Keratinocyte (primary cell): ENCODE measurements around the gene SLC27A1. TPM values are rescaled to one million over a fixed set of nuclear protein-coding genes. Genes with fewer than 3 reads are reported as not detected.
"Not testable (repeated sequence)": the region's sequence is repeated elsewhere in the genome, so short reads cannot be mapped to it uniquely, and the experiment has no call there.

Experiments
- DNase-seq: peaks from one replicate; pipeline ENCODE4 v3.0.0-alpha.2; 2011; ENCODE audit warnings: low read depth, missing footprints, low spot score
- FAIRE-seq: peaks from 2 replicates; lab custom pipeline; 2011; peaks lifted over from hg19 to GRCh38; lab: Jason Lieb, UNC
- H2AFZ ChIP-seq: 2 replicates; pipeline ENCODE4 v1.6.0; 2012; ENCODE audit warnings: low read length, control low read depth, inconsistent platforms; ENCODE audit not compliant: control insufficient read depth
- H3K27ac ChIP-seq: 2 replicates; pipeline ENCODE4 v1.5.1; 2011; ENCODE audit warnings: low read length; ENCODE audit not compliant: control insufficient read depth, insufficient read depth
- H3K27me3 ChIP-seq: 3 replicates; pipeline ENCODE4 v1.6.0; 2011; ENCODE audit warnings: low read length; ENCODE audit not compliant: control insufficient read depth, insufficient read depth; ENCODE audit errors: extremely low read depth
- H3K36me3 ChIP-seq, 2 experiments: 2 replicates in 1 of 2; 3 replicates in 1 of 2; pipeline ENCODE4 v1.5.1; 2011; ENCODE audit warnings: low read length in 2 of 2, mild to moderate bottlenecking in 1 of 2; ENCODE audit not compliant: control insufficient read depth in 2 of 2, insufficient read depth in 2 of 2; ENCODE audit errors: extremely low read depth in 1 of 2
- H3K4me1 ChIP-seq: 3 replicates; pipeline ENCODE4 v1.5.1; 2011; ENCODE audit warnings: low read length; ENCODE audit not compliant: control insufficient read depth, insufficient read depth; ENCODE audit errors: extremely low read depth
- H3K4me2 ChIP-seq: 3 replicates; pipeline ENCODE4 v1.6.0; 2011; ENCODE audit warnings: low read depth, low read length; ENCODE audit not compliant: control insufficient read depth, insufficient read depth; ENCODE audit errors: extremely low read depth
- H3K4me3 ChIP-seq, 3 experiments: fragments of 200-600 bp in 1 of 3; sonication (generic) in 1 of 3; 2 replicates in 2 of 3; 3 replicates in 1 of 3; pipeline ENCODE4 v1.5.1; 2011 to 2016; ENCODE audit warnings: low read length in 3 of 3, mild to moderate bottlenecking in 3 of 3, control low read depth in 2 of 3, inconsistent platforms in 1 of 3, low read depth in 1 of 3, mixed read lengths in 1 of 3, mixed run types in 1 of 3, moderate library complexity in 1 of 3; ENCODE audit not compliant: control insufficient read depth in 2 of 3, insufficient read depth in 2 of 3; ENCODE audit errors: extremely low read depth in 1 of 3
- H3K79me2 ChIP-seq: 2 replicates; pipeline ENCODE4 v1.6.0; 2012; ENCODE audit warnings: low read length; ENCODE audit not compliant: control insufficient read depth, insufficient read depth
- H3K9ac ChIP-seq: 3 replicates; pipeline ENCODE4 v1.6.0; 2011; ENCODE audit warnings: low read length; ENCODE audit not compliant: control insufficient read depth, insufficient read depth; ENCODE audit errors: extremely low read depth
- H3K9me1 ChIP-seq: 3 replicates; pipeline ENCODE4 v1.6.0; 2011; ENCODE audit warnings: low read length; ENCODE audit not compliant: control insufficient read depth, insufficient read depth; ENCODE audit errors: extremely low read depth
- H3K9me3 ChIP-seq: 2 replicates; pipeline ENCODE4 v1.5.1; 2012; ENCODE audit warnings: low read depth, low read length; ENCODE audit not compliant: control insufficient read depth
- H4K20me1 ChIP-seq: 3 replicates; pipeline ENCODE4 v1.6.0; 2011; ENCODE audit warnings: low read length; ENCODE audit not compliant: control insufficient read depth, insufficient read depth; ENCODE audit errors: extremely low read depth
- EZH2 ChIP-seq: IDR thresholded peaks from one replicate; pipeline ENCODE4 v1.6.1; 2012; ENCODE audit warnings: inconsistent platforms, mild to moderate bottlenecking, low read length, moderate library complexity
- dilution Hi-C: fragments of 300-500 bp; cut with MboI; formaldehyde crosslinking; loops from one replicate; pipeline ENCODE4 v1.7.0; 2020; ENCODE audit warnings: low sequenced_read_pairs; ENCODE audit not compliant: extremely low pct_ligation_motif_present
- polyA plus RNA-seq, 5 experiments: library from polyadenylated mRNA; depleted of rRNA in 3 of 5; stranded (reverse) in 3 of 5; stranded (forward) in 1 of 5; unstranded in 1 of 5; fragments of >200 nt; gene quantifications; 1 replicate in 1 of 5; 2 replicates in 3 of 5; 3 replicates in 1 of 5; pipeline versions ENCODE4 v1.2.1 to v1.2.3, GENCODE V29; 2011 to 2012; ENCODE audit warnings: missing spikeins in 2 of 5, low read depth in 1 of 5, low replicate concordance in 1 of 5
- TF ChIP-seq, protein P1 (sequence below), 3 experiments: IDR thresholded peaks in 1 of 3; conservative IDR thresholded peaks in 1 of 3; optimal IDR thresholded peaks in 1 of 3; 2 replicates in 2 of 3; 3 replicates in 1 of 3; pipeline versions ENCODE3 to v1.5.1; 2011; ENCODE audit warnings: low read length in 3 of 3, mild to moderate bottlenecking in 3 of 3, moderate library complexity in 2 of 3, control low read depth in 1 of 3, inconsistent platforms in 1 of 3; ENCODE audit not compliant: insufficient read depth in 2 of 3; ENCODE audit errors: extremely low read depth in 1 of 3

The SLC27A1 gene
- polyA plus RNA-seq, 1 donor (not counting 4 experiments of a cell fraction or from before 2014, with no cell fraction given): 8.4 TPM

DNA sequence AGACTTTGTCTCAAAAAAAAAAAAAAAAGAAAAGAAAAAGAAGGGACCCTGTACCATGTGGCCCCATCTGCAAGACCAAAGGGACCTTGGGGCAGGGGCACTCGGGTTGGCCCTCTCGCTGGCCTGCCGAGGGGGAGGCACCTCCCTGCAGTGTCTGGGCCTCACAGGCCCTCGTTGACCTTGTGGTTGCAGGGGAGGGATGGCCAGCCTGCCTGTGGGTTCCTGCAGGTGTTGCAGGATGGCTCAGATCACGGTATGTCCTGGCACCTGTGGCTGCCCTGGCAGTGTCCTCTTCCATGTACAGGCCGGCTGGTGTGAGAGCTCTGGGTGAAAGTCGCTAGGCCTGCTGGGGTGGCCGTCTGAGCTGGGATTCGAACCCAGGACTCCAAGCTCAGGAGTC lies 36.4 kb downstream of the SLC27A1 start:
- dilution Hi-C loops: no loop called here
- no peak for FAIRE-seq
- H3K79me2 ChIP-seq: peaks cover 30% of the 10 kb centered on the region
- no peaks in the 10 kb centered on the region for H3K9me3 ChIP-seq
- no peak for TF ChIP-seq EZH2
- TF ChIP-seq, protein P1, sequence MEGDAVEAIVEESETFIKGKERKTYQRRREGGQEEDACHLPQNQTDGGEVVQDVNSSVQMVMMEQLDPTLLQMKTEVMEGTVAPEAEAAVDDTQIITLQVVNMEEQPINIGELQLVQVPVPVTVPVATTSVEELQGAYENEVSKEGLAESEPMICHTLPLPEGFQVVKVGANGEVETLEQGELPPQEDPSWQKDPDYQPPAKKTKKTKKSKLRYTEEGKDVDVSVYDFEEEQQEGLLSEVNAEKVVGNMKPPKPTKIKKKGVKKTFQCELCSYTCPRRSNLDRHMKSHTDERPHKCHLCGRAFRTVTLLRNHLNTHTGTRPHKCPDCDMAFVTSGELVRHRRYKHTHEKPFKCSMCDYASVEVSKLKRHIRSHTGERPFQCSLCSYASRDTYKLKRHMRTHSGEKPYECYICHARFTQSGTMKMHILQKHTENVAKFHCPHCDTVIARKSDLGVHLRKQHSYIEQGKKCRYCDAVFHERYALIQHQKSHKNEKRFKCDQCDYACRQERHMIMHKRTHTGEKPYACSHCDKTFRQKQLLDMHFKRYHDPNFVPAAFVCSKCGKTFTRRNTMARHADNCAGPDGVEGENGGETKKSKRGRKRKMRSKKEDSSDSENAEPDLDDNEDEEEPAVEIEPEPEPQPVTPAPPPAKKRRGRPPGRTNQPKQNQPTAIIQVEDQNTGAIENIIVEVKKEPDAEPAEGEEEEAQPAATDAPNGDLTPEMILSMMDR (optimal IDR thresholded peaks at IDR 0.05 in 1 of 3, IDR thresholded peaks at IDR 0.05 in 1 of 3, conservative IDR thresholded peaks at IDR 0.05 in 1 of 3; ENCODE audit: extremely low read depth in 1 of 3, insufficient read depth in 2 of 3, low read length in 3 of 3): no peak
- no peak overlapping the region for H3K4me3 ChIP-seq
- peaks cover 0 to 10% of the 10 kb centered on the region in 2 experiments for H3K36me3 ChIP-seq
- H3K4me2 ChIP-seq: no peak overlapping the region
- no peak for DNase-seq
- H3K9ac ChIP-seq: no peak overlapping the region
- no peaks in the 10 kb centered on the region for H3K9me1 ChIP-seq
- no peak overlapping the region for H2AFZ ChIP-seq
- no peaks in the 10 kb centered on the region for H4K20me1 ChIP-seq
- no peaks in the 10 kb centered on the region for H3K27me3 ChIP-seq
- H3K4me1 ChIP-seq: peaks cover 6% of the 10 kb centered on the region
- no peak overlapping the region for H3K27ac ChIP-seq

DNA sequence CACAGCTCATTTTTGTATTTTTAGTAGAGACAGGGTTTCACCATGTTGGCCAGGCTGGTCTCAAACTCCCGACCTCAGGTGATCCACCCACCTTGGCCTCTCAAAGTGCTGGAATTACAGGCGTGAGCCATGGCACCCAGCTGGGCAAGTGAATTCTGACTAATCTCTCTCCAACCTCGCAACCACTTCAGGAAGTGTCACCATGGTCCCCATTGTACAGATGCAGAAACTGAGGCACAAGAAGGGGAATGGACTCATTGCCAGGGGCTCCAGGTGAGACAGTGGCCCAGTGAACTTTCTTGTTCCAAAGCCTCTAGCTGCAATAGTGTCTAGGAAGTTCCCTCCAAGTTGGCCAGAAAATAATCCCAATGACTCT lies 38.2 kb downstream of the SLC27A1 start:
- Histone ChIP-seq H3K4me1 (peaks cover 11% of the 10 kb centered on the region), H3K79me2 (peaks cover 41% of the 10 kb centered on the region)
- H3K27ac ChIP-seq, dilution Hi-C loops, H3K9ac ChIP-seq, H4K20me1 ChIP-seq, H3K27me3 ChIP-seq, FAIRE-seq, H3K4me3 ChIP-seq, DNase-seq, H3K36me3 ChIP-seq, H3K4me2 ChIP-seq, H2AFZ ChIP-seq, H3K9me3 ChIP-seq, H3K9me1 ChIP-seq: not testable (repeated sequence)
